ENCODE results near the gene NOX3. TPM values are rescaled to one million over a fixed set of nuclear protein-coding genes. Genes with fewer than 3 reads are reported as not detected.

NOX3 gene
- total RNA-seq, 3 donors from 2014 or later = not detected

- no peak for ATAC-seq
- TF ChIP-seq, protein P1, sequence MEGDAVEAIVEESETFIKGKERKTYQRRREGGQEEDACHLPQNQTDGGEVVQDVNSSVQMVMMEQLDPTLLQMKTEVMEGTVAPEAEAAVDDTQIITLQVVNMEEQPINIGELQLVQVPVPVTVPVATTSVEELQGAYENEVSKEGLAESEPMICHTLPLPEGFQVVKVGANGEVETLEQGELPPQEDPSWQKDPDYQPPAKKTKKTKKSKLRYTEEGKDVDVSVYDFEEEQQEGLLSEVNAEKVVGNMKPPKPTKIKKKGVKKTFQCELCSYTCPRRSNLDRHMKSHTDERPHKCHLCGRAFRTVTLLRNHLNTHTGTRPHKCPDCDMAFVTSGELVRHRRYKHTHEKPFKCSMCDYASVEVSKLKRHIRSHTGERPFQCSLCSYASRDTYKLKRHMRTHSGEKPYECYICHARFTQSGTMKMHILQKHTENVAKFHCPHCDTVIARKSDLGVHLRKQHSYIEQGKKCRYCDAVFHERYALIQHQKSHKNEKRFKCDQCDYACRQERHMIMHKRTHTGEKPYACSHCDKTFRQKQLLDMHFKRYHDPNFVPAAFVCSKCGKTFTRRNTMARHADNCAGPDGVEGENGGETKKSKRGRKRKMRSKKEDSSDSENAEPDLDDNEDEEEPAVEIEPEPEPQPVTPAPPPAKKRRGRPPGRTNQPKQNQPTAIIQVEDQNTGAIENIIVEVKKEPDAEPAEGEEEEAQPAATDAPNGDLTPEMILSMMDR (IDR thresholded peaks at IDR 0.05) = no peak
- H3K36me3 ChIP-seq (ENCODE audit: low read depth) = no peaks in the 10 kb centered on the region
Observed at GRCh38 chr6:155378724-155379123, 76.9 kb downstream of the NOX3 start.

DNA sequence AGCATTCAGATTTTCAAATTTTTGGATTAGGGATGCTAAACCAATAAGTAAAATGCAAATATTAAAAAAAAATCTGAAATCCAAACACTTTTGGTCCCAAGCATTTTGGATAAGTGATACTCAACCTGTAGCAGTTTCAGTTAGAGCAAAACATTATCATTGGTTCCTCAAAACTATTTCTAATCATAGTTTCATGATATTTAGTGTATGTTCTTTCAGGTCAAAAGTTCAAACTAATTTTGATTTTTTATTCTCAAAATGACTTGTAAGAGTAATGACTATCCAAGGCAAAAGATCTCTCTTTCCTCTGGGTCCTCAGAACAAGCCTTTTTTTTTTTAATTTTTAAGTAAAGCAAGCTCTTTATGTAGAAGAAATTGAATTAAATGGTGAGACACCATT lies 77.4 kb downstream of the NOX3 start:
- H3K4me3 ChIP-seq = no peak overlapping the region
- TF ChIP-seq, protein P1 (IDR thresholded peaks at IDR 0.05) = no peak
- no peak for ATAC-seq
- no peaks in the 10 kb centered on the region for H3K4me1 ChIP-seq (ENCODE audit: low read depth)
- H3K36me3 ChIP-seq (ENCODE audit: low read depth) = no peaks in the 10 kb centered on the region
- DNase-seq = no peak
- intact Hi-C loops (cut with DNase I, micrococcal nuclease) = no loop called here
- H3K9me3 ChIP-seq = no peaks in the 10 kb centered on the region

More at GRCh38 chr6:155378724-155379123, 76.9 kb downstream of the NOX3 start:
- DNase-seq = no peak
- no peaks in the 10 kb centered on the region for H3K9me3 ChIP-seq
- no peaks in the 10 kb centered on the region for H3K4me1 ChIP-seq (ENCODE audit: low read depth)
- intact Hi-C loops (cut with DNase I, micrococcal nuclease) = no loop called here
- H3K4me3 ChIP-seq = no peak overlapping the region

DNA sequence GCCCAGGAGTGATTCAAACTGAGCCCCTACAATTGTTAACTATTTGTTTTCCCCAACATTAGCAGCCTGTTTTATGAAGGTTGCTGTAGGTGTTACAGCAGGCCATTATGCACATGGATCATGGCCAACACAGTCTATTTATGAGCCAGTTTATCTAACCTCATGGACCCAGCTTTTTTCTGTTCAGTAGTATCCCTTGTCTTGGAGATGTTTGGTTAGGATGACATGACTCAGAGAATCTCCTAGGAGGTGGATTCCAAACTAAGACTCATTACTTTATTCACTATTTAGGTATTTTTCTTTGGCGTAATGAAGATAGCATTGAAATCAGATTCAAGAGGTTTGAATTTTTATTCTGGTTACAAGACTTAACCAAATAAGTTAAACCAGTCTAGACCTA lies 78.6 kb downstream of the NOX3 start:
- intact Hi-C loops (cut with DNase I, micrococcal nuclease) = no loop called here
- TF ChIP-seq, protein P1 (IDR thresholded peaks at IDR 0.05) = no peak

GRCh38 chr6:155375801-155376200 lies 79.8 kb downstream of the NOX3 start:
- no peak for DNase-seq
- Histone ChIP-seq H3K4me1 (ENCODE audit: low read depth) (no peaks in the 10 kb centered on the region), H3K4me3 (no peak overlapping the region), H3K36me3 (ENCODE audit: low read depth) (no peaks in the 10 kb centered on the region), H3K9me3 (no peaks in the 10 kb centered on the region)
- TF ChIP-seq, protein P1 (IDR thresholded peaks at IDR 0.05) = no peak
- intact Hi-C loops (cut with DNase I, micrococcal nuclease) = no loop called here
- no peak for ATAC-seq

More for the DNA sequence above, 78.6 kb downstream of the NOX3 start:
- Histone ChIP-seq H3K9me3 (no peaks in the 10 kb centered on the region), H3K4me3 (no peak overlapping the region), H3K4me1 (ENCODE audit: low read depth) (no peaks in the 10 kb centered on the region), H3K36me3 (ENCODE audit: low read depth) (no peaks in the 10 kb centered on the region)
- DNase-seq = no peak
- no peak for ATAC-seq

DNA sequence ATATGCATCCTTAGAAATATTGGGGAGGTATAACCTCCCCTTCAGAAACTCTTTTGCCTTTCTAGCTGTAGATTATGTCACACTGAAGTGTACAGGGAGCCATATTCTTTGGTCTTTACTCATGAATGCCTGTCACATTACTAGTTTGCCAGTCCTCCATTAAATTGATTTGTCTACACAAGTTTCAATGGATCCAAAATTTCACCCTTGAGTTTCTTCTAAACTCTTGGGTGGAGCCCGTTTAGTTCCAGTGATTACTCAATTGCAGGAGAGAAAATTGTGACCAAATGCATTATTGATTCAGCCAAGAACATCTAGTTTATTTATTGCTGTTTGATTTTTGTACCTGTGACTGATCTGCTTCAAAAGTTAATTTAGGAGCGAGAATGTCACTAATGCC lies 81.0 kb downstream of the NOX3 start:
- TF ChIP-seq, protein P1 (IDR thresholded peaks at IDR 0.05) = no peak
- intact Hi-C loops (cut with DNase I, micrococcal nuclease) = no loop called here
- Histone ChIP-seq H3K9me3 (no peaks in the 10 kb centered on the region), H3K36me3 (ENCODE audit: low read depth) (no peaks in the 10 kb centered on the region), H3K4me3 (no peak overlapping the region), H3K4me1 (ENCODE audit: low read depth) (no peaks in the 10 kb centered on the region)
- DNase-seq (no peak), ATAC-seq (no peak)

GRCh38 chr6:155373276-155373675 lies 82.4 kb downstream of the NOX3 start:
- no peaks in the 10 kb centered on the region for H3K36me3 ChIP-seq (ENCODE audit: low read depth)
- no peaks in the 10 kb centered on the region for H3K9me3 ChIP-seq
- H3K4me3 ChIP-seq = no peak overlapping the region
- no peak for ATAC-seq
- TF ChIP-seq, protein P1 (IDR thresholded peaks at IDR 0.05) = no peak
- no peaks in the 10 kb centered on the region for H3K4me1 ChIP-seq (ENCODE audit: low read depth)
- no peak for DNase-seq
- intact Hi-C loops (cut with DNase I, micrococcal nuclease) = no loop called here
